ENCODE results near the gene CEMIP.

CEMIP gene

DNA sequence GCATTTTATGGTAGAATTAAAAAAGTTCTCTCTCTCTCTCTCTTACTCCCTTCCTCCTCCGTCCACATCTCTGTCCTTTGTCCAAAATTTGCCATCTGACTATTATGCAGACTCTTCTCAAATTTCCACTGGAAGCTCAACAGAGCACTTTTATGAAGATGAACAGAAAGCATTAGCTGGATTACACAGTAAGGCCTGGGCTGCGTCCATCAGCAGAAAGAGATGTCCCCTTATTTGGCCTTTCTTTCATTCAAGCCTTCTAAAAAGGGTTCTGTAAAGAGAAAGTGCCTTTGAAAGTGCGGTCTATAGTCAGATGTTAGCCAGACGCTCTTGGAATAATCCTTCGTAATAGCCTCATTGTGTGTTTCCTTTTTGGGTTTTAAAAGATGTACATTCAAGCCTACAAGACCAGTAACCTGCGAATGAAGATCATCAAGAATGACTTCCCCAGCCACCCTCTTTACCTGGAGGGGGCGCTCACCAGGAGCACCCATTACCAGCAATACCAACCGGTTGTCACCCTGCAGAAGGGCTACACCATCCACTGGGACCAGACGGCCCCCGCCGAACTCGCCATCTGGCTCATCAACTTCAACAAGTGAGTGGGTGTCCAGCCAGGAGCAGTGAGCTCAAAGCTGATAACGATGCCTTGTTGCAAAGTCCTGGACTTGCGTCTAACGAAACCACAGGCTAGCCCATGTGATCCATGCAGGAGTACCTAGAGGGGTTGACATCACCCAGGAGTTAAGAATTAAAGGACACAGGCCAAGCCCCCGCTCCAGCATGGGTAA, 157.3 kb downstream of the CEMIP start:
- DNase-seq: no peak

DNA sequence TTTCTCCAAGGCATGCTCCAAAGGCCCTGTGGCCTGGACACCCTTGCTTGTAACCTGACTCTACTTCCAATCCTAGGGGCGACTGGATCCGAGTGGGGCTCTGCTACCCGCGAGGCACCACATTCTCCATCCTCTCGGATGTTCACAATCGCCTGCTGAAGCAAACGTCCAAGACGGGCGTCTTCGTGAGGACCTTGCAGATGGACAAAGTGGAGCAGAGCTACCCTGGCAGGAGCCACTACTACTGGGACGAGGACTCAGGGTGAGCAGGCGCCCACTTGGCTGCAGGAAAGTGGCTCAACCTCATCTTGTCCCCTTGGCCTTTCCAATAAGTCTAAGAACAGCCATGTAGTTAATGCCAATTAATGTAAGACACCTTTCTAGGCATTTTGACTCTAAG, 158.5 kb downstream of the CEMIP start:
- DNase-seq: no peak

DNA sequence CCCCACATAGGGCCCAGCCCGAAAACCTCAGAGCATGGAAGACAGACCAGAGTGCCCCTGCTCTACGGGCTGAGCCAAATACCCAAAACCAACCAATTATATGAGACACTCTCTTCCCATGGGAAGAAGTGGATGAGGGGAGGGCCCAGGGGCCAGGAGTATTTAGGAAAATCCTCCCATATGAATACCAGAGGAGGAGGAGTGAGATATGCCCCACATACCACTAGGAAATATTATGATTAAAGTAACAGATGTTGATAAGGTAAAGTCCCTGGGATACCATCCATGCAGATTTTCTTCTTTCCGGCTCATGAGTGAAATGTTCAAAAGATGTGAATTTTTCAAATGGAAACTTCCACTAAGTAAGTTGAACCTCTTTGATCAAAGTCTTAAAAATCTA, 160.0 kb downstream of the CEMIP start:
- DNase-seq: no peak

DNA sequence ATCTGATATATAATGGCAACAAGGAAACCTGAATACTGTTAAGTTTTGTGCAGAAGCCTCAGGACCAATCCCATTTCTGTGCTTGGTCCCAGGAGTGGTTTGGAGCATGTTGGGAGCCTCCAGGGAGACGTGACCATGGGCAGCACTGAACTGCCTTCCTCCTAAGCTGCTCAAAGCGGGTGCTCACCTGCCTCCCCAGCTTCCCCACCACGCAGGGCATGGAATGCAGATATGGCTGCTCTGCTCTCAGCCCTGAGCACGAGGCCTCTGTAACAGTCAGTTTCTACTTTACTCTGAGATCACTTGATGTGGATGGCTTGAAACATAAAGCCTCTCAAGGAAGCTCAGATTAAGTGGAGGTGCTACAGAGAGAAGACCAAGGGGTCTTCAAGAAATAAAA, 161.2 kb downstream of the CEMIP start:
- no peak for DNase-seq

GRCh38 chr15:80940851-80941250, 161.7 kb downstream of the CEMIP start:
- DNase-seq: no peak

DNA sequence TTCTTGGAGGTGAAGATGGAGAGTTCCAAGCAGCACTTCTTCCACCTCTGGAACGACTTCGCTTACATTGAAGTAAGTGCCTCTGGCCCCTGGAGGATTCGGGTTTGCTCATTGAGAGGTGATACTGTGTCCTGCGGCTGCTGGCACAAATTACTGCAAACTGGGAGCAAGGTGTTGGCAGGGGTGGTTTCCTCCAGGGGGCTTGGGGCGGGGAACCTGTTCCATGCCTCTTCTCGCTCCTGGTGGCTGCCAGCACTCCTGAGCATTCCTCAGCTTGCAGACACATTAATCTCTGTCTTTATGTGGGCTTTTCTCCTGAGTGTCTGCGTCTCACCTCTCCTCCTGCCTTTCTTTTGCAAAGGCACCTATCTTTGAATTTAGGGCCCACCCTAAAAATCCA, 163.1 kb downstream of the CEMIP start:
- no peak for DNase-seq

- DNase-seq: no peak
Measured at GRCh38 chr15:80942746-80943565, 163.8 kb downstream of the CEMIP start.

GRCh38 chr15:80944818-80945217, 165.6 kb downstream of the CEMIP start:
- no peak for DNase-seq

DNA sequence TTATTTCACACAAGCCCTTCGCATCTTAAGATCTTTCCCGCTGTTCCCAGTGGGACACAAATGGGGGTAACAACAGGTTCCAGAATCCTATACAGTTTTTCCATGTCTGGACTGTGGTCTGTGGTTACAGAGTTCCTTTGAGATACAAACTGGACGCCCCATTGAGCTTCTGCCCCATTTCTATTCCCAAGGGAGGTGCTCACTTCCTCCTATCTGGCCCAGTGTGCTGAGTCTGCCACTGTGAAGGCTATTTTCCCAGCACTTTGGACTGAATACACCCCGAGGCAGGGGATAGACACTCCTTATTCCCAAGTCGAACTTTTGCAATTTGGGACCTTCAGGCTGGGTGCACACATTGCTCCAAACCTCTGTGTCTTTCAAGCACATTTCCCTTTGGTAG, 166.4 kb downstream of the CEMIP start:
- no peak for DNase-seq

DNA sequence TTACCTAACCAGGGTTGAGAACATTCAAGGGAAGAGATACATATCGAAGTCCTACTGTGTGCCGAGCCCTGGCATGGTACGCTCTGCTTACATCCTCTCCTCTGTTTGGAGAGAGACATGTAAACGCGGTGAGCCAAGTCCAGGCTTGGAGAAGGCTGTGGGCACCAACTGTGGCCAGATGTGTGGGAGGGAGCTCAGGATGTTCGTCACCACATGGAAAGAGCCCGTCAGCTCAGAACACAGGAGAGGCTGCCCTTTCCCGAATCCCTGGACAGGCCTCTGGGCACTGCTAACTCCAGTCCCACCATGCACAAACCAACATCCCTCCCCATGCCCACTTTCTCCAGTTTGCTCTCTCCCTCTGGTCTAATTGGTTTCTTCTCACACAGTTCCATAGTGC, 167.4 kb downstream of the CEMIP start:
- no peak for DNase-seq

DNA sequence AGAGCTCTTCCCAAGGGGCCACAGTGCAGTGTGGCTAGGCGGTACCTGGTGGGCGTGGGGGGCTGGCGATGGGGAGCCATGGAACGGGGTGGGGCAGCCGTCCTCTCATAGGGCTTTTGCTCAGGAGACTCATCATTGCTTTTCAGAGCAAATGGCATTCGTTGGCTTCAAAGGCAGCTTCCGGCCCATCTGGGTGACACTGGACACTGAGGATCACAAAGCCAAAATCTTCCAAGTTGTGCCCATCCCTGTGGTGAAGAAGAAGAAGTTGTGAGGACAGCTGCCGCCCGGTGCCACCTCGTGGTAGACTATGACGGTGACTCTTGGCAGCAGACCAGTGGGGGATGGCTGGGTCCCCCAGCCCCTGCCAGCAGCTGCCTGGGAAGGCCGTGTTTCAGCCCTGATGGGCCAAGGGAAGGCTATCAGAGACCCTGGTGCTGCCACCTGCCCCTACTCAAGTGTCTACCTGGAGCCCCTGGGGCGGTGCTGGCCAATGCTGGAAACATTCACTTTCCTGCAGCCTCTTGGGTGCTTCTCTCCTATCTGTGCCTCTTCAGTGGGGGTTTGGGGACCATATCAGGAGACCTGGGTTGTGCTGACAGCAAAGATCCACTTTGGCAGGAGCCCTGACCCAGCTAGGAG, 169.6 kb downstream of the CEMIP start:
- no peak for DNase-seq

- no peak for DNase-seq
Measured at GRCh38 chr15:80949756-80950155, 170.6 kb downstream of the CEMIP start.

- no peak for DNase-seq
Measured at GRCh38 chr15:80950291-80951078, 171.3 kb downstream of the CEMIP start.

- DNase-seq: no peak
Measured at GRCh38 chr15:80951941-80952340, 172.8 kb downstream of the CEMIP start.

DNA sequence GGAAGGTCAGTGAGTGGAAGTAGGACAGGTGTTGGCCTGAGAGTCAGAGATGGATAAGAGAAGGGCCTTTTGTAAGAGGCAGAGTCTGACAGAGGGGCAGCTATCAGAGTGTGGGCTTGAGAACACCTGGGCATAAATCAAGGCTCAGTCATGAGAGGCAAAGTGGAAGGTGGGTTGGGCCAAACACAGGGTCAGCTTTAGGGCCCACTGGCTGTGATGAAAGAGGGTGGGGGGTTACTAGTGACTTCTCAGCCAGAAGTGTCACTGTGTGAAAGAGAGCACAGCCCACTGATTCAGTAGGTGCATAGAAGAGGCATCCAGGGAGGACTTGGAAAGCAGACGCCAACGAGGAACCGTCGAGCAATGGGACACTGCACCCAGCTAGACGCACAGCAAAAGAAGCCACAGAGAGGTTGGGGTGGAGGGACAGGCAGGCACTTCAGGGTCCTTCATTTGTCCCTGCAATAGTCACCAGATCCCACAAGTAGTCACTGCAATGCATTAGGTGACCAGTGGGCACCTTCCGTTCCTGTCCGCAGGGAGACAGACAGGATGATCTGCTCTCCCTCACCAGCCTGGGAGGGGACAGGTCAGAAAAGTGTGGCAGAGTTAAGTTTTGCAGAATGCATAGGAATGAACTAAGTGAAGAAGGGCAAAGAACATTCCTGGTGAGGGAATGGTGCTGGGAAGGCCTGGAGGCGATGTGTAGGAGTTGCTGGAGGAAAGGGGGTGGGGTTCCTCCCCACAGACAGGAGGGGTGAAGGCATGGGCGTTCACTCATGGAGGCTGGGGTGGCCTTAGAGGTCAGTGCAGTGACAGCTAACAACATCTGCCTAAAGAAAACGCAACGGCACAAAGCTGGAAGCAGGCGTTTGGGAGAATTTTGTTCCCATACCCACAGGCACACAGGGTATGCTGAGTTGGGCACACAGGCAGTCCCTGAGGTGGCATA, 174.1 kb downstream of the CEMIP start:
- no peak for DNase-seq

DNA sequence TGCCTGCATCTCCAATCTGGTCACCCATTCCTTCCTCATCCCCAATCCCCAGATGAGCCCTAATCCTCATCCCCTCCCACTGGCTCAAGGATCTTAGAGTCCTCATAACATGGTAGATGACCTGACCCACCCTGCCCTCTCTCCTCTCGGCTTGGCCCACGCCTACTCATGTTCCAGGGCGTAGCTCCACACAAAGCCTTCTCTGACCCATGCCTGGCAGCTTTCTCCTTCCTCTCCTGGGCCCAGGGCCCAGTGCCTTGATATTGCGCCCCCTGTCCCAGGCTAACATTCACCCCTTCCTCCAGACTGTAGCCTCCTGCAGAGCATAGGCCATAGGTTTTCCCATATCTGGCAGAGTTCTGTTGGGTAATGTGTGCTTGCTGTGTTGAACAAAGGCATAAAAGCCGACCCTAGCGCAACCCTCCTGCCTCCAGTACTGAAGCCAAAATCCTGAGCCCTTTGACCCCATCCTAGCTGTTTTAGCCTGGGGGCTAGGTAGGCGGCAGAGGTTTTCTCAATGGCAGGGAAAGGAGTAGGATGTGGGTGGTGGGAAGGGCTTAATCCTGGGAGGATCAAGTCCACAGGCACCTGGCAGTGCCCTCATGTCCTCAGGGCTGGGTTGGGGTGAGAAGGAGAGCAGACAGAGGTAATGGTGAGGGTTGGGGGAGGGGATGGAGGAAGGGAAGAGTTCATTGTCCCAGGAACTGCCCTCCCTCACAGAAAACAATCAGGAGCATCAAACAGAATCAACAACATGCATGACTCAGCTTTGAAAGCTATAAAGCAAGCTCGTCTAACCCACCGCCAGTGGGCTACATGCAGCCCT, 175.0 kb downstream of the CEMIP start:
- no peak for DNase-seq

GRCh38 chr15:80955571-80956452, 176.6 kb downstream of the CEMIP start:
- peak in 1 of 4 experiments; percentile 18 for DNase-seq

DNA sequence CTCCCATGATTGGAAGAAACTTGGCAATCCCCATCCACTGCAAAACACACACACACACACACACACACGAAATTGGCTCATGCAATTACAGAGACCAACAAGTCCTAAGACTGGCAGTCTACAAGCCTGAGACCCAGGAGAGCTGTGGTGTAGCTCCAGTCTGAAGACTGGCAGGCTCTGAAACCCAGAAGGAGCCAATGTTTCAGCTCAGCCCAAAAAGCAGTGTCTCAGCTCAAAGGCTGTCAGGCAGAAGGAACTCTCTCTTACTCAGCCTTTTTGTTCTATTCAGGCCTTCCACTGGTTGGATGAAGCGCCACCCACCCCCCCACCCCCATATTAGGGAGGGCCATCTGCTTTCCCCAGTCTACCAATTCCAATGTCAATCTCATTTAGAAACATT, 178.4 kb downstream of the CEMIP start:
- DNase-seq: no peak

DNA sequence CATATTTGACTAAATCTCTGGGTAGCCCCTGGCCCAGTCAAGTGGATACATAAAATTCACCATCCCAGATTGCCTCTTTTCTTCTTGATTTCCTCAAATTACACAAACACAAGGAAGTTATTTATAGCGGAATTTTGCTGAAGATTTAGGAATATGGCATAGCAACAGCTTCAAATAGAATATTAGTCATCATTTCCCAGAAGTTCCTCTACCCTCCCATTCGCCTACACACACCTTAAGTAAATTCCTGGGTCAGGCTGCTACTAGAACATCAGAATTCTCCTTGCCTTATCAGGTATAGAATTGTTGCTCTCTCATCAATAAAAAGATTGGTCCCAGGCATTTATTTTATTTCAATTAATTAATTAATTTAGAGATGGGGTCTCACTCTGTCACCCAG, 178.8 kb downstream of the CEMIP start:
- DNase-seq: no peak

All from activated CD4-positive, CD25-positive, alpha-beta regulatory T cell (primary cell).